Progenitor cell of endocrine pancreas (in vitro differentiated cells): Measurements from ENCODE around the gene DMBX1. TPM values are rescaled to one million over a fixed set of nuclear protein-coding genes. Genes with fewer than 3 reads are reported as not detected.

ENCODE experiments used
- DNase-seq: peaks from one replicate; pipeline ENCODE4 v3.0.0; 2021; ENCODE audit warnings: low spot score; ENCODE audit not compliant: unreplicated experiment
- H3K27ac Mint-ChIP-seq: 2 replicates; pipeline ENCODE4 v1.8.0; 2021; ENCODE audit warnings: mild to moderate bottlenecking, moderate library complexity, mixed read lengths
- H3K27me3 Mint-ChIP-seq: 2 replicates; pipeline ENCODE4 v1.8.0; 2021; ENCODE audit warnings: mixed read lengths
- H3K36me3 Mint-ChIP-seq: 2 replicates; pipeline ENCODE4 v1.8.0; 2022; ENCODE audit warnings: mixed read lengths; ENCODE audit not compliant: insufficient read depth
- H3K4me1 Mint-ChIP-seq: 2 replicates; pipeline ENCODE4 v1.8.0; 2021; ENCODE audit warnings: low read depth, mixed read lengths
- H3K4me3 Mint-ChIP-seq: 2 replicates; pipeline ENCODE4 v1.8.0; 2021; ENCODE audit warnings: low read depth, mild to moderate bottlenecking, moderate library complexity, mixed read lengths
- H3K9me3 Mint-ChIP-seq: 2 replicates; pipeline ENCODE4 v1.8.0; 2021; ENCODE audit warnings: low read depth, mixed read lengths
- CTCF ChIP-seq: fragments of 200-600 bp; sonication (generic); IDR thresholded peaks from one replicate; pipeline ENCODE4 v1.5.0; 2021; ENCODE audit warnings: antibody characterized with exemption, mild to moderate bottlenecking; ENCODE audit not compliant: unreplicated experiment
- total RNA-seq: library from RNA; stranded (reverse); gene quantifications from 2 replicates; pipeline ENCODE4 v1.2.1, GENCODE V29; 2021

Gene DMBX1
- total RNA-seq, 1 donor from 2014 or later = not detected

- Mint-ChIP-seq H3K9me3 (no peaks in the 10 kb centered on the region), H3K36me3 (no peaks in the 10 kb centered on the region), H3K27me3 (peaks cover 38% of the 10 kb centered on the region), H3K4me3 (no peak overlapping the region), H3K27ac (no peak overlapping the region), H3K4me1 (no peaks in the 10 kb centered on the region)
- no peak for DNase-seq
- TF ChIP-seq CTCF = no peak
Observed at GRCh38 chr1:46510341-46510997, 20.8 kb downstream of the DMBX1 start.

GRCh38 chr1:46510998-46511365 is 21.3 kb downstream of the DMBX1 start:
- no peaks in the 10 kb centered on the region for H3K4me1 Mint-ChIP-seq

GRCh38 chr1:46512135-46512791 is 22.6 kb downstream of the DMBX1 start:
- Mint-ChIP-seq H3K36me3 (no peaks in the 10 kb centered on the region), H3K9me3 (no peaks in the 10 kb centered on the region), H3K27ac (no peak overlapping the region), H3K4me3 (no peak overlapping the region), H3K4me1 (peaks cover 5% of the 10 kb centered on the region), H3K27me3 (peaks cover 48% of the 10 kb centered on the region)
- TF ChIP-seq CTCF = no peak
- DNase-seq = no peak

More at GRCh38 chr1:46510998-46511365, 21.3 kb downstream of the DMBX1 start:
- H3K27me3 Mint-ChIP-seq = peaks cover 43% of the 10 kb centered on the region
- DNase-seq = no peak
- no peak overlapping the region for H3K27ac Mint-ChIP-seq
- no peaks in the 10 kb centered on the region for H3K36me3 Mint-ChIP-seq
- no peak for TF ChIP-seq CTCF
- no peaks in the 10 kb centered on the region for H3K9me3 Mint-ChIP-seq
- H3K4me3 Mint-ChIP-seq = no peak overlapping the region

- DNase-seq = no peak
- H3K27me3 Mint-ChIP-seq = peaks cover 49% of the 10 kb centered on the region
- no peak overlapping the region for H3K4me3 Mint-ChIP-seq
- H3K27ac Mint-ChIP-seq = no peak overlapping the region
- no peaks in the 10 kb centered on the region for H3K36me3 Mint-ChIP-seq
- no peaks in the 10 kb centered on the region for H3K9me3 Mint-ChIP-seq
- H3K4me1 Mint-ChIP-seq = peaks cover 6% of the 10 kb centered on the region
- TF ChIP-seq CTCF = no peak
Observed at GRCh38 chr1:46512792-46513190, 23.2 kb downstream of the DMBX1 start.

GRCh38 chr1:46513536-46513935 is 23.9 kb downstream of the DMBX1 start:
- no peak for TF ChIP-seq CTCF
- H3K27me3 Mint-ChIP-seq = peaks cover 53% of the 10 kb centered on the region
- H3K9me3 Mint-ChIP-seq = no peaks in the 10 kb centered on the region
- DNase-seq = no peak
- no peak overlapping the region for H3K27ac Mint-ChIP-seq
- H3K4me3 Mint-ChIP-seq = no peak overlapping the region
- peaks cover 8% of the 10 kb centered on the region for H3K4me1 Mint-ChIP-seq
- H3K36me3 Mint-ChIP-seq = no peaks in the 10 kb centered on the region
